H54 (cell line): ENCODE measurements around the gene YIPF2.
"Not testable (repeated sequence)": the region's sequence is repeated elsewhere in the genome, so short reads cannot be mapped to it uniquely, and the experiment has no call there.

Source experiments
- DNase-seq: peaks from one replicate; pipeline ENCODE4 v3.0.0; 2011; ENCODE audit warnings: low spot score, mixed read lengths; ENCODE audit not compliant: insufficient read length
- FAIRE-seq: peaks from 3 replicates; lab custom pipeline; 2011; peaks lifted over from hg19 to GRCh38; lab: Jason Lieb, UNC
- POLR2A ChIP-seq: IDR thresholded peaks from 2 replicates; pipeline ENCODE4 v1.6.1; 2011; ENCODE audit warnings: low read depth, mild to moderate bottlenecking, low read length

YIPF2 gene

GRCh38 chr19:10887616-10888367 lies 40.6 kb downstream of the YIPF2 start:
- FAIRE-seq (no peak), DNase-seq (no peak)
- TF ChIP-seq POLR2A: no peak

DNA sequence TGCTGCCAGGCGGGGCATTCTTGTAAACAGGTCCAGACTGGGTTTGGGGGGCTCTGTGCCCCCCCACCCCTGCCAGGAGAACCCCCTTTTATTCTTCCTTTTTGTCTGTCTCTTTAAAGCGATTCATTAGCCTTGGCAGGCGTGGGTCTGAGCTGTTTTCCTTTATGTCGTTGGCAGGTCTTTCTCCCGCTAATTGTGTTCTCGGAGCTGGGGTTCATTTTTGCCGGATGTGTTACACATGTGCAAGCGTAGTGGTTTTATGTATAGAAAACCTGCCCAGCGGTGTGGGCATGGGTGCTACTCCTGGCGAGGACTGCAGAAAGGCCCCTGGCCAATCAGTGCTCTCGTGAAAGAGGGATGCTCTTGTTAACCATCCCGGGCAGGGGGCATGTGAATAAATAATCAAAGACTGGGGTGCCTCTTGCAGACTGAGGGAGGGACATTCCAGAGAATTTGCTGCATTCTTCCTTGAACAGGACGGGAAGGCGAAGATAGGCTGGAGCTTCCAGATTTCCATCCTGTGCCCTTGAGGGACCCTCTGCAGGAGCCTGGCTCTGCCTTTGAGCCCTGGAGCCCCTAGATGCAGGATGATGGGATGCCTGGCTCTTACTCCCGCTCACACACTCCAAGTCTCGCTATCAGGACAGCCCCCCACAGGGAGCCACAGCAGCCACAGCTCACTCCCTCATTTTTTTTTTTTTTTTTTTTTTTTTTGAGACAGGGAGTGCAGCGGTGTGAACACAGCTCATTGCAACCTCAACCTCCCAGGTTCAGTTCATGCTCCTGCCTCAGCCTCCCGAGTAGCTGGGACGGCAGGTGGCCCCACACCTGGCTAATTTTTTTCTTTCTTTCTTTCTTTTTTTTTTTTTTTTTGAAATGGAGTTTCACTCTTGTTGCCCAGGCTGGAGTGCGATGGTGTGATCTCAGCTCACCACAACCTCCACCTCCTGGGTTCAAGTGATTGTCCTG lies 43.0 kb downstream of the YIPF2 start:
- no peak for TF ChIP-seq POLR2A
- no peak for DNase-seq
- no peak for FAIRE-seq

GRCh38 chr19:10884274-10884673 lies 44.2 kb downstream of the YIPF2 start:
- TF ChIP-seq POLR2A: no peak
- peak; percentile 55 for DNase-seq
- no peak for FAIRE-seq

GRCh38 chr19:10882108-10882457 lies 46.4 kb downstream of the YIPF2 start:
- FAIRE-seq (no peak), DNase-seq (no peak)
- no peak for TF ChIP-seq POLR2A

DNA sequence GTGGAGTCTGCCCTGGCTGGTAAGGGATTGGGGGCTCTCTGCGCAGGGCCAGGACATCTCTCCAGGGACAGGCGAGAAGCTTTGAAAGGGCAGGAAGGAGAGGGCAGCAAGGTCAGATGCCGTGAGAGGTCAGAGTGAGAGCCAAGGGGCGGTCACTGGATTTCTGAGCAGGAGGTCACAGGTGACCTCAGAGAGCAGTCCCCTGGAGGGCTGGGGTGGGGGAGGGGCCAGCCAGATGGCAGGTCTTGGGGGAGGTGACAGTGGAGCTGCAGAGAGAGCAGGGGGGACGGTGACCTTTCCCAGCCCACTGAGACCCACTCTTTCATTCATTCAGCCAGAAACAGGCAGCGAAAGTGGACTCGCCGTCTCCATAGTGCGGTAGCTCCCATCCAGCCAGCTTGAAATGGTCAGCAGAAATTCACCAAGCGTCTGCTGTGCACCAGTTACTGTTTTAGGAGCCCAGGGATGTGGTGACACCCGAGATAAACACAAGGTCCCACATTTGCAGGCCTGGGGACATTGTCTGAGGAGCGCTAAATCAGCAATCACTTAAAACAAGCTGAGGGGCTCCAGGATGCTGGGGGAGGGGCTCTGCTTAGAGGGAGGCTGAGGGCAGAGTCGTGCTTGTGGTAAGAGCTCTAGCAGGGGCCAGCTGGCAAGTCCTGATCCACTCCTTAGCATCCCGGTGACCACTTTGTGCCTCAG lies 46.9 kb downstream of the YIPF2 start:
- no peak for FAIRE-seq
- no peak for DNase-seq
- TF ChIP-seq POLR2A: no peak

GRCh38 chr19:10878253-10878652 lies 50.2 kb downstream of the YIPF2 start:
- no peak for DNase-seq
- TF ChIP-seq POLR2A: no peak
- no peak for FAIRE-seq

- FAIRE-seq: not testable (repeated sequence)
Measured at GRCh38 chr19:10877608-10878007, 50.8 kb downstream of the YIPF2 start.

GRCh38 chr19:10876459-10877240 lies 51.8 kb downstream of the YIPF2 start:
- DNase-seq (no peak), FAIRE-seq (no peak)
- no peak for TF ChIP-seq POLR2A

More at GRCh38 chr19:10877608-10878007, 50.8 kb downstream of the YIPF2 start:
- DNase-seq: not testable (repeated sequence)

- DNase-seq (no peak), FAIRE-seq (no peak)
- no peak for TF ChIP-seq POLR2A
Measured at GRCh38 chr19:10874024-10874423, 54.4 kb downstream of the YIPF2 start.

DNA sequence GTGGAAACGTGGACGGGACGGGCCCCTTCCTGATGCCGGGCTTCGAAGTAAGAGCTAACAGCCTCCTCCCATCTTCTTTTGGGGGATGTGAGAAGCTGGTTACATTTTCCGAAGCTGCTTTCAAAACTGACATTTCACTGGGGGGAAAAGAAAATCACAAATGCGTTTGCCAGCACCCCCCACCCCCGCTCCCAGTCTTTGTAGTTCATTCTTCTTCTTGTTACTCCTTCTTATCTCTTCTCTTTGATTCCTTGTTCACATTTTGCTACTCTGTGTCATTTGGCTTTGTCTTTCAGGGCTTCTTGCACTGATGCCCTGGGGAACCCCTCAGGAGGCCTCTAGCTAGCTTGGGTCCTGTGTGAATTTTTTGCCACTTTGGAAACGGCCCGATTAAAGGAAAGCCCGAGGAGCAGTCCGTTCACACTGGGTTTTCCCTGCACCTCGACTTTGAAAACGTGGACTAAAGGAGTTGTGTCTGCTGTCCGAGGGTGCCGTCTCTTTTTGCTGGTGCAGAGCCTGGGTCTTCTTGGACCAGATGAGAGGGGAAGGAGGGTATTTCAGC lies 55.8 kb downstream of the YIPF2 start:
- DNase-seq: no peak
- TF ChIP-seq POLR2A: no peak
- no peak for FAIRE-seq
